AG04450 (cell line): Measurements from ENCODE around the gene NFIA. TPM values are rescaled to one million over a fixed set of nuclear protein-coding genes. Genes with fewer than 3 reads are reported as not detected.

Experiments
- CTCF ChIA-PET: fragments of 300-600, 350-600 bp; formaldehyde crosslinking; extraction: SDS; loops from one replicate; lab custom pipeline; 2022; ENCODE audit warnings: antibody characterized with exemption, inconsistent platforms; lab: Charles Lee
- POLR2A ChIA-PET: fragments of 350-600 bp; formaldehyde crosslinking; extraction: SDS; loops from one replicate; lab custom pipeline; 2021; ENCODE audit warnings: antibody characterized with exemption, inconsistent platforms; lab: Yijun Ruan, JAX
- DNase-seq: peaks from one replicate; pipeline ENCODE4 v3.0.0-alpha.2; 2011; ENCODE audit warnings: low read depth, low spot score
- H3K27ac ChIP-seq: one replicate; pipeline ENCODE4 v1.5.1; 2012; ENCODE audit warnings: low read depth, low read length, control low read depth
- H3K27me3 ChIP-seq: one replicate; pipeline ENCODE4 v1.6.0; 2012; ENCODE audit warnings: low read length; ENCODE audit not compliant: control insufficient read depth, insufficient read depth
- H3K4me3 ChIP-seq: 2 replicates; pipeline ENCODE4 v1.5.1; 2011; ENCODE audit warnings: mild to moderate bottlenecking, low read depth, low read length, control low read depth
- H3K9me3 ChIP-seq: 2 replicates; pipeline ENCODE4 v1.5.1; 2012; ENCODE audit warnings: low read length; ENCODE audit not compliant: control insufficient read depth, insufficient read depth
- CTCF ChIP-seq: IDR thresholded peaks from 2 replicates; pipeline ENCODE4 v1.5.1; 2011; ENCODE audit warnings: low read depth, low read length, control low read depth, inconsistent platforms
- polyA plus RNA-seq: library from polyadenylated mRNA; depleted of rRNA; stranded (reverse); fragments of >200 nt; gene quantifications from 2 replicates; pipeline ENCODE4 v1.2.3, GENCODE V29; 2011

Gene NFIA
- polyA plus RNA-seq, 1 experiment: 3.9 TPM

GRCh38 chr1:61114178-61114870, 32.0 kb downstream of the NFIA start:
- no peak for TF ChIP-seq CTCF
- no peak for DNase-seq
- Histone ChIP-seq H3K27ac (no peak overlapping the region), H3K4me3 (no peak overlapping the region), H3K9me3 (no peaks in the 10 kb centered on the region), H3K27me3 (no peaks in the 10 kb centered on the region)
- CTCF ChIA-PET: interaction anchor here (1.4 kb wide), 1 partner anchor 64 kb away, joined by 4 read pairs; no protein-coding TSS in a partner anchor
- POLR2A ChIA-PET: no interaction called here

- Histone ChIP-seq H3K27me3 (no peaks in the 10 kb centered on the region), H3K9me3 (no peaks in the 10 kb centered on the region), H3K27ac (no peak overlapping the region), H3K4me3 (no peak overlapping the region)
- ChIA-PET CTCF (no interaction called here), POLR2A (no interaction called here)
- DNase-seq: no peak
- no peak for TF ChIP-seq CTCF
Measured at GRCh38 chr1:61115436-61115835, 33.1 kb downstream of the NFIA start.

- POLR2A ChIA-PET: no interaction called here
- H3K27me3 ChIP-seq: no peaks in the 10 kb centered on the region
- DNase-seq: no peak
- H3K4me3 ChIP-seq: no peak overlapping the region
- TF ChIP-seq CTCF: no peak
- CTCF ChIA-PET: no interaction called here
- H3K27ac ChIP-seq: no peak overlapping the region
- no peaks in the 10 kb centered on the region for H3K9me3 ChIP-seq
Measured at GRCh38 chr1:61116421-61116820, 34.1 kb downstream of the NFIA start.

GRCh38 chr1:61117283-61117682, 34.9 kb downstream of the NFIA start:
- Histone ChIP-seq H3K9me3 (no peaks in the 10 kb centered on the region), H3K27ac (no peak overlapping the region), H3K27me3 (no peaks in the 10 kb centered on the region), H3K4me3 (no peak overlapping the region)
- POLR2A ChIA-PET: no interaction called here
- no peak for TF ChIP-seq CTCF
- DNase-seq: no peak
- CTCF ChIA-PET: no interaction called here

- POLR2A ChIA-PET: no interaction called here
- Histone ChIP-seq H3K27me3 (no peaks in the 10 kb centered on the region), H3K4me3 (no peak overlapping the region), H3K27ac (no peak overlapping the region), H3K9me3 (no peaks in the 10 kb centered on the region)
- no peak for TF ChIP-seq CTCF
- DNase-seq: no peak
- CTCF ChIA-PET: interaction anchor here (0.9 kb wide), 2 partner anchors 12 to 69 kb away, joined by 4 read pairs; no protein-coding TSS in a partner anchor
Measured at GRCh38 chr1:61119085-61119484, 36.7 kb downstream of the NFIA start.
